GM21390 (cell line): ENCODE data around the gene USP33.
"Not testable (repeated sequence)": the region's sequence is repeated elsewhere in the genome, so short reads cannot be mapped to it uniquely, and the experiment has no call there.

Source experiments
- ATAC-seq: cut with Tn5 transposase; IDR thresholded peaks from one replicate; pipeline ENCODE4 v1.9.1; 2021; ENCODE audit not compliant: unreplicated experiment

Gene USP33

GRCh38 chr1:77673030-77673429 is 86.6 kb downstream of the USP33 start:
- ATAC-seq = no peak

GRCh38 chr1:77672374-77672773 is 87.3 kb downstream of the USP33 start:
- peak; percentile 44 for ATAC-seq

- ATAC-seq = peak; percentile 45
Measured at GRCh38 chr1:77671836-77672235, 87.8 kb downstream of the USP33 start.

GRCh38 chr1:77670330-77670729 is 89.3 kb downstream of the USP33 start:
- no peak for ATAC-seq

- ATAC-seq = no peak
Measured at GRCh38 chr1:77668924-77669449, 90.7 kb downstream of the USP33 start.

- no peak for ATAC-seq
Measured at GRCh38 chr1:77664939-77665516, 94.6 kb downstream of the USP33 start.

GRCh38 chr1:77661696-77662095 is 98.0 kb downstream of the USP33 start:
- ATAC-seq = no peak

GRCh38 chr1:77659879-77660593 is 99.6 kb downstream of the USP33 start:
- no peak for ATAC-seq

GRCh38 chr1:77658271-77658670 is 101.4 kb downstream of the USP33 start:
- ATAC-seq = no peak

GRCh38 chr1:77655431-77655974 is 104.1 kb downstream of the USP33 start:
- ATAC-seq = no peak

GRCh38 chr1:77652970-77653516 is 106.6 kb downstream of the USP33 start:
- ATAC-seq = no peak

GRCh38 chr1:77652268-77652667 is 107.4 kb downstream of the USP33 start:
- ATAC-seq = no peak

GRCh38 chr1:77649127-77649526 is 110.5 kb downstream of the USP33 start:
- no peak for ATAC-seq

- not testable (repeated sequence) for ATAC-seq
Measured at GRCh38 chr1:77646224-77646623, 113.4 kb downstream of the USP33 start.
